GM18909 (cell line): ENCODE measurements around the gene HMCN2.
"Not testable (repeated sequence)": the region's sequence is repeated elsewhere in the genome, so short reads cannot be mapped to it uniquely, and the experiment has no call there.

Source experiments
- ATAC-seq: cut with Tn5 transposase; IDR thresholded peaks from one replicate; pipeline ENCODE4 v1.9.1; 2021; ENCODE audit warnings: mild to moderate bottlenecking; ENCODE audit not compliant: unreplicated experiment, poor library complexity

Gene HMCN2

GRCh38 chr9:130239741-130240241, 25.8 kb upstream of the HMCN2 start:
- peak; percentile 55 for ATAC-seq

- no peak for ATAC-seq
These were observed 25.0 kb upstream of the HMCN2 start for GRCh38 chr9:130240410-130241197.

- no peak for ATAC-seq
These were observed 24.4 kb upstream of the HMCN2 start for GRCh38 chr9:130241198-130241535.

- ATAC-seq = no peak
These were observed 23.1 kb upstream of the HMCN2 start for GRCh38 chr9:130242270-130243014.

GRCh38 chr9:130243015-130243881, 22.3 kb upstream of the HMCN2 start:
- peak; percentile 58 for ATAC-seq

- no peak for ATAC-seq
These were observed 21.7 kb upstream of the HMCN2 start for GRCh38 chr9:130243882-130244170.

GRCh38 chr9:130244548-130245165, 20.9 kb upstream of the HMCN2 start:
- no peak for ATAC-seq

GRCh38 chr9:130245474-130245873, 20.1 kb upstream of the HMCN2 start:
- ATAC-seq = no peak

- ATAC-seq = no peak
These were observed 19.4 kb upstream of the HMCN2 start for GRCh38 chr9:130246126-130246525.

GRCh38 chr9:130254747-130255630, 10.6 kb upstream of the HMCN2 start:
- no peak for ATAC-seq

- no peak for ATAC-seq
These were observed 9.9 kb upstream of the HMCN2 start for GRCh38 chr9:130255631-130256134.

- ATAC-seq = no peak
These were observed 8.9 kb upstream of the HMCN2 start for GRCh38 chr9:130256644-130257043.

GRCh38 chr9:130258137-130258536, 7.4 kb upstream of the HMCN2 start:
- ATAC-seq = not testable (repeated sequence)

- no peak for ATAC-seq
These were observed 6.5 kb upstream of the HMCN2 start for GRCh38 chr9:130259044-130259443.

- ATAC-seq = no peak
These were observed 4.5 kb upstream of the HMCN2 start for GRCh38 chr9:130260816-130261765.

- no peak for ATAC-seq
These were observed 3.4 kb upstream of the HMCN2 start for GRCh38 chr9:130262061-130262745.

- no peak for ATAC-seq
These were observed 2.8 kb upstream of the HMCN2 start for GRCh38 chr9:130262771-130263170.
